Mammary epithelial cell (primary cell): ENCODE measurements around the gene BCO2.
"Not testable (repeated sequence)": the region's sequence is repeated elsewhere in the genome, so short reads cannot be mapped to it uniquely, and the experiment has no call there.

ENCODE experiments used
- CTCF ChIP-seq, 2 donors: IDR thresholded peaks in 1 of 2; conservative IDR thresholded peaks in 1 of 2; 2 replicates each; pipeline ENCODE4 v1.5.1; 2011 to 2012; ENCODE audit warnings: inconsistent platforms in 2 of 2, low read length in 2 of 2, mild to moderate bottlenecking in 2 of 2, control low read depth in 1 of 2, low read depth in 1 of 2; ENCODE audit not compliant: insufficient read depth in 1 of 2; ENCODE audit errors: extremely low read depth in 1 of 2
- EZH2 ChIP-seq: IDR thresholded peaks from 2 replicates; pipeline ENCODE4 v1.6.1; 2012; ENCODE audit warnings: low read length, inconsistent platforms, borderline replicate concordance

- not testable (repeated sequence) for TF ChIP-seq CTCF (conservative IDR thresholded peaks at IDR 0.05 in 1 of 2, IDR thresholded peaks at IDR 0.05 in 1 of 2; ENCODE audit: extremely low read depth in 1 of 2, insufficient read depth in 1 of 2, low read depth in 1 of 2, low read length in 2 of 2); EZH2
Observed at GRCh38 chr11:112162200-112162599, 13.1 kb upstream of the BCO2 start.
